ENCODE results near the gene POLRMT. TPM values are rescaled to one million over a fixed set of nuclear protein-coding genes. Genes with fewer than 3 reads are reported as not detected.
A peak's percentile ranks its signal among the peaks of the same experiment; 100 is the strongest.
"Not testable (repeated sequence)": the region's sequence is repeated elsewhere in the genome, so short reads cannot be mapped to it uniquely, and the experiment has no call there.

The POLRMT gene
- polyA plus RNA-seq, 3 donors = 54.6 to 68.8 (median 58.1) TPM

DNA sequence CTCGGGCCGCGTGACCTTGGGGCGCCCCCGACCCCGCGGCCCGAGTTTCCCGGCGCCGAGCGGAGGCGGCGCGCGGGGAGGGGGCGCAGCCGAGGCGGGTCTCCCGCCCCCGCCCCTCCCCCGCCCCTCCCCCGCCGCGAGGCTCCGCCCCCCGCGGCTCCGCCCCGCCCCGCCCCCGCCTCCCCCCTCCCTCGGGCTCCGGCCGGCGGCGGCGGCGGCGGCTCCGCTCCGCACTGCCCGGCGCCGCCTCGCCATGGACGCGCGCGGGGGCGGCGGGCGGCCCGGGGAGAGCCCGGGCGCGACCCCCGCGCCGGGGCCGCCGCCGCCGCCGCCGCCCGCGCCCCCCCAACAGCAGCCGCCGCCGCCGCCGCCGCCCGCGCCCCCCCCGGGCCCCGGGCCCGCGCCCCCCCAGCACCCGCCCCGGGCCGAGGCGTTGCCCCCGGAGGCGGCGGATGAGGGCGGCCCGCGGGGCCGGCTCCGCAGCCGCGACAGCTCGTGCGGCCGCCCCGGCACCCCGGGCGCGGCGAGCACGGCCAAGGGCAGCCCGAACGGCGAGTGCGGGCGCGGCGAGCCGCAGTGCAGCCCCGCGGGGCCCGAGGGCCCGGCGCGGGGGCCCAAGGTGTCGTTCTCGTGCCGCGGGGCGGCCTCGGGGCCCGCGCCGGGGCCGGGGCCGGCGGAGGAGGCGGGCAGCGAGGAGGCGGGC lies 43.5 kb downstream of the POLRMT start, which contains the start of gene HCN2:
TSS of gene HCN2 (plus strand) at position 189 of the 703 bp plus-strand sequence. CDS start at position 254, 65 bp downstream.
- DNase-seq (ENCODE audit: extremely low read depth in 1 of 11, low read depth in 9 of 11, low spot score in 4 of 11) = no peak

DNA sequence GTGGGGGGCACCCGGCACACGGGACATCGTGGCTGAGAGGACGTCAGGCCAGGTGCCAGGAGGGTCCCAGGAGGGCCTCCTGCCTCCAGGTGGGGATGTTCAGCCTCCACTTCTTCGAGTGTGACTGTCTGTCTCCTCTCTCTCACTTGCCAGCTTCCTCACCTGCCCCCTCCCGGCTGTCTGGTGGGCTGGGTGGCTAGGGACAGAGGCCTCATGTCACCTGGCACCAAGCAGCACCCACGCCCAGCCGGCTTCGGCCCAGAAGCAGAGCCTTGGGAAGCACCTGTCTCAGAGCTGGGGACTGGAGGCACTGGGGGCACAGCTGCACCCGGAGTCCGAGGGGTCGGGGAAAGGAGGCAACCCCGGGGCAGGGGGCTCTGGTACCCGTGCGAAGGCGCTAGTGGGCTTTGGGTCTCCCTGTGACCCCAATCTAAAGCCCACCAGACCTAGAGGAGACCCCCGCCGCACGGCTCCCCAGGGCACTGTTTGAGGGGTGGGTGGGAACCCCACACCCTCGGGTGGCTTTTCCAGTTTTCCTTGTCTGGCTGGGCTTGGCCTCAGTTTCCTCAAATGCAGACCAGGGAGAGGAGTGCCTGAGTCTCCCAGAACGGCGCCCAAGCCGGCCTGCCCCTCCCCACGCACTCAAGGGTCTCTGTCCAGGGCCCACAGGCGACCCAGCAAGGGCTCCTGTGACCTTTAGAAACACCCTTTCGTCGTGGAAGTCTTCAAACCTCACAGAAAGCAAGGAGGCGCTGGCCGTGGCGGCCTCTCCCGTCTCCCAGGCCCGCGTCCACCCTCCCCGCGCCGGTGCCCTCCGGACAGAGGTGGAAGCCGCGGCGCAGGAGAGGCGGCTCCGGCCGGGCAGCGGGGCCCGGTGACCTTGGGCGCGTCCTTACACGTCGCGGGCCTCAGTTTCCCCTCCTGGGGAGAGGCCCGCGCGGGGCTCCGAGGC lies 44.3 kb downstream of the POLRMT start:
- DNase-seq (ENCODE audit: extremely low read depth in 1 of 11, low read depth in 9 of 11, low spot score in 4 of 11) = no peak

DNA sequence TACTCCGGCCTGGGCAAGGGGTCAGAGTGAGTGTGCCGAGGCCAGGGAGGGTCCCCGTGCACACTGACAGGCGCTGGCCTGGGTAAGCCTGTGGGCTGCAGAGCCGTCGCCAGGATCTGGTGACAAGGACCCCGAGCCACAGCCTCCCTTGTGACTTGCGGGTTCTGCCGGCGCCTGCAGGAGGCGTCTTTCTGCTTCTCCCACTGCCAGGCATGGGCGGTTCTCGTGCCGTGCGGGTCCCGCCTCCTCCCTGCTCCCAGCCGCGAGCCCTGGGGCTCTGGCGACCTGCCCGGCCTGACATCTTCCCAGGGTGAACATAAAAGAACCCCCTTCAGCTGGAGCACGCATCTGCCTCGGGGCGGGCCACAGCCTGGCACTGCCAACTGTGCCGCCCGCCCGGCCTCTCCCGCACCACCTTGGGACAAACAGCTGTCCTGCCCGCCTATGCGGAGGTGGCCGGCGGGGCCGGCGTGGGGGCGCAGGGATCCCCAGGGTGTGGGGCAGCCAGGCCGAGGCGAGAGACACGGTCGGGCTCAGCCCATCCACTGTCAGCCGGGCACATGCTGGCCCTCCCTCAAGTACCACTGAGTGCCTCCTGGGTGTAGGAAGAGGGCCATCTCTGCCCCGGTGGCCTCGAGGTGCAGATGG lies 45.1 kb downstream of the POLRMT start:
- DNase-seq (ENCODE audit: extremely low read depth in 1 of 11, low read depth in 9 of 11, low spot score in 4 of 11) = peak in 2 of 11 donors; percentile 50 to 51

DNA sequence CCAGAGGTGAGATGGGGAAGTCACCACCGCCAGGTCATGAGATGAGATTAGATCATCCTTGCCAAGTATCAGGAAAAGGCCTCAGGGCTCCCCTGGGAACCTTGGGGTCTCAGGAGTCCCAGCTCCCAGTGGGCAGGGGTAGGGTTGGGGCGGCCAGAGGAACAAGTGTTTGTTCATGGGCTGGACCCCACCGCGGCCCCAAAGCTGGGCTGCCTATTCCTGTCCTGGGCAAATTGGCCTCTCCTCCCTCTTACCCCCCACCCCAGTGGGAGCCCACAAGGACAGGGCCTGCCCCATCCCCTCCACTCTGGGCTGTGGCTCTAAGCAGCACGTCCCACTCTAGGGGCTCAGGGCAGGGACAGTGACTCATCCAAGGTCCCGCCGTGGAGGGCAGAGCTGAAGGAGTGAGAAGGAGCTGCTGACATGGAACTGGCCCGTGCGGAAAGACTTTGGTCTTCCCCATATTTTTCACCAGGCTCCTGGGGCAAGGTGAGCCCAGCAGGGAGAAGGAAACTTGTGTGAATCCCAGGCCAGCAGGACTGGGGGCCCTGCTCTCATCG lies 47.7 kb downstream of the POLRMT start:
- no peak for DNase-seq (ENCODE audit: extremely low read depth in 1 of 11, low read depth in 9 of 11, low spot score in 4 of 11)

DNA sequence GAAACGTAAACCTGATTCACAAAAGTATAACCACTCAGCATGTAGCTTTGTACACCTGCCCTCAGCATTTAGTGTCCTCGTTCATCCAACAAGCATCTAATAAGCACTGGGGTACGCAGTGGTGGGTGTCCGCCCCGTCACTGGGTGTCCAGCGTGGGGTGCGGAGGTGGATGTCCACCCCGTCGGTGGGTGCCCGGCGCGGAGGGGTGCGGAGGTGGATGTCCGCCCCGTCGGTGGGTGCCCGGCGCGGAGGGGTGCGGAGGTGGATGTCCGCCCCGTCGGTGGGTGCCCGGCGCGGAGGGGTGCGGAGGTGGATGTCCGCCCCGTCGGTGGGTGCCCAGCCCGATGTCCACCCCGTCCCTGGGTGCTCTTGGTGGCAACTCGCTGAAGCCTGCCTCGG lies 48.2 kb downstream of the POLRMT start:
- not testable (repeated sequence) for DNase-seq (ENCODE audit: extremely low read depth in 1 of 11, low read depth in 9 of 11, low spot score in 4 of 11)

DNA sequence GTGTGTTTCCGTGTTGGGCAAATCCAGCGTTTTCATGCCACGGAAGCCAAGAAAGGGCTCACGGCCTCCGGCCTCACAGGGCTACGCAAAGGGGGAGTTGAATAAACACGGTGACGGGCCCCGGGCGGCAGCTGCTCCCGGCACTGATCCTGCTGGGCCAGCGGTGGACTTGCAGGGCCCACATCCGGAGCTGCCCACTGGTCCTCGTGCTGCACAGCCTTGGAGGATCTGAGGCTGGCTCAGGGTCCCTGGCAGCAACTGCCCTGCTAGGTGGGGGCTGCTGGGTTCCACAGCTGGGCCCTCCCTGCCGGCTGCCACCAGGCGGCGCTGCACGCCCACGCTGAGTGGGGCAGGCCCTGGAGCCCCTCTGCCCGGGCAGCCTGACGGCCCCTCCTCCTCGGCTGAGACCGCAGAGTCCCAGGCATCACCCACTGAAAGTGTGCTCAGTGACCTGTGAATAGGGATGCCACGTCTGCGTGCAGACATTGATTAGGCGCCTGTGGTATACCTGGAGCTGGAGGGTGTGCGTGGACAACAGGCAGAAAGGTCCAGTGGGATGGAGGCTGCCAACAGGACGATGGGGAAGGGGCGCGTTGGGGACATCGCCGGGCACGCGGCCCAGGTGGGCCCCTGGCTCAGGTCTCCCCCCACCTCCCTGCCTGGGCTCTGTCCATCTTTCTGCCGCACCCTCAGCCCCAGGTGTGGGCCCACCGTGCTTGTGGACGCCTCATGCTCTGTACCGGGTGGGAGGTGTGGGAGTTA lies 48.9 kb downstream of the POLRMT start:
- DNase-seq (ENCODE audit: extremely low read depth in 1 of 11, low read depth in 9 of 11, low spot score in 4 of 11) = peak in 3 of 11 donors; percentile 33 to 44 (median 44)

DNA sequence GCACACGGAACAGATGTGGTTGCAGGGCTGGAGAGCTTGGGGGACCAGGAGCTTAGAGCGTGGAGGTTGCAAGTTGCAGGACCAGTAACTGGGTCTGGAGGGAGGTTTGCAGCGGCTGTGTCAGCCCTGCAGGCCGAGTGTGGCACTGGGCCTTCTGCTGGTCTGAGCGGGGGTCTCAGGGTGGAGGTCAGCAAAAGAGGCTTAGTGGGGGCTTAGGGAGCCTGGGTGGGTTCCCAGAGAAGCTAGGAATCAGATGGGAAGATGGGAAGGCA lies 49.4 kb downstream of the POLRMT start:
- no peak for DNase-seq (ENCODE audit: extremely low read depth in 1 of 11, low read depth in 9 of 11, low spot score in 4 of 11)

DNA sequence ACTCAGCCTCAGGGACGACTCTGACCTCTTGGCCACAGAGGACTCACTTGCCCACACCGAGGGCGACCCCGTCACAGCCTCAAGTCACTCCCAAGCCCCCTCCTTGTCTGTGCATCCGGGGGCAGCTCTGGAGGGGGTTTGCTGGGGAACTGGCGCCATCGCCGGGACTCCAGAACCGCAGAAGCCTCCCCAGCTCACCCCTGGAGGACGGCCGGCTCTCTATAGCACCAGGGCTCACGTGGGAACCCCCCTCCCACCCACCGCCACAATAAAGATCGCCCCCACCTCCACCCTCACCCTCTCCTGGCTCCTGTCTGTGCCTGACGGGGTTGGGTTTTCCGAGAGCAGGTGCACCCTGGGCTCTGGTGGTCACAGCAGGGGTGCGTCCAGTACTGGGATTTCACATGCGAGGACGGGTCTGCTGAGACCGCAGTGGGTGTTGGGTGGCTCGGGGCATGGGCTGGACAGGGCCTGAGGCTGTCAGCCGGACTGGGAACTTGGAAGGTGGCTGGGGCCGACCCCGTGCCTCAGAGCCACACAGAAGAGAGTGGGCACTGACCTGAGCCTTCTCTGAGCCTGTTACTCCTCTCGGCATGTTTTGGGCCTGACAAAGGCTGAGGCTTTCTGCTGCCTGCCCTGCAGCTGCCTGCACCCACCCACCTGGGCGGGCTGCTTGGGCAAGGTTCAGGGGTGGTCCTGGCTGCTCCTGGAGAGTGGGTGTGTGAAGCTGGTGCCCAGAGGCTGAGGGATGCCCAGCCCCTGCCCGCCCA lies 50.0 kb downstream of the POLRMT start:
- DNase-seq (ENCODE audit: extremely low read depth in 1 of 11, low read depth in 9 of 11, low spot score in 4 of 11) = no peak

DNA sequence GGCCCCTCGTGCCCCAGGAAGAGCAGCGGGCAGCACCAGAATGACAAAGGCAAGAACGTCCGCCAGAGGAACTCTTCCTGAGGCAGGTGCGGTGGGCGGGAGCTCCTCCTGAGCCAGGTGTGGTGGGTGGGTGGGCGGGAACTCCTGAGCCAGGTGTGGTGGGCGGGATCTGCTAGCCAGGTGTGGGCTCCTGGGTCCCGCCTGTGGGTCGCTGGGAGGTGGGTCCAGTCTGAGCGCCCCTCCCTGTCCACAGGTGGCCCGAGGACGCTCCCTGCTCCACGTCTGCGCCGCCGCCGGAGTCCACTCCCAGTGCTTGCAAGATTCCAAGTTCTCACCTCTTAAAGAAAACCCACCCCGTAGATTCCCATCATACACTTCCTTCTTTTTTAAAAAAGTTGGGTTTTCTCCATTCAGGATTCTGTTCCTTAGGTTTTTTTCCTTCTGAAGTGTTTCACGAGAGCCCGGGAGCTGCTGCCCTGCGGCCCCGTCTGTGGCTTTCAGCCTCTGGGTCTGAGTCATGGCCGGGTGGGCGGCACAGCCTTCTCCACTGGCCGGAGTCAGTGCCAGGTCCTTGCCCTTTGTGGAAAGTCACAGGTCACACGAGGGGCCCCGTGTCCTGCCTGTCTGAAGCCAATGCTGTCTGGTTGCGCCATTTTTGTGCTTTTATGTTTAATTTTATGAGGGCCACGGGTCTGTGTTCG lies 50.7 kb downstream of the POLRMT start:
- no peak for DNase-seq (ENCODE audit: extremely low read depth in 1 of 11, low read depth in 9 of 11, low spot score in 4 of 11)

DNA sequence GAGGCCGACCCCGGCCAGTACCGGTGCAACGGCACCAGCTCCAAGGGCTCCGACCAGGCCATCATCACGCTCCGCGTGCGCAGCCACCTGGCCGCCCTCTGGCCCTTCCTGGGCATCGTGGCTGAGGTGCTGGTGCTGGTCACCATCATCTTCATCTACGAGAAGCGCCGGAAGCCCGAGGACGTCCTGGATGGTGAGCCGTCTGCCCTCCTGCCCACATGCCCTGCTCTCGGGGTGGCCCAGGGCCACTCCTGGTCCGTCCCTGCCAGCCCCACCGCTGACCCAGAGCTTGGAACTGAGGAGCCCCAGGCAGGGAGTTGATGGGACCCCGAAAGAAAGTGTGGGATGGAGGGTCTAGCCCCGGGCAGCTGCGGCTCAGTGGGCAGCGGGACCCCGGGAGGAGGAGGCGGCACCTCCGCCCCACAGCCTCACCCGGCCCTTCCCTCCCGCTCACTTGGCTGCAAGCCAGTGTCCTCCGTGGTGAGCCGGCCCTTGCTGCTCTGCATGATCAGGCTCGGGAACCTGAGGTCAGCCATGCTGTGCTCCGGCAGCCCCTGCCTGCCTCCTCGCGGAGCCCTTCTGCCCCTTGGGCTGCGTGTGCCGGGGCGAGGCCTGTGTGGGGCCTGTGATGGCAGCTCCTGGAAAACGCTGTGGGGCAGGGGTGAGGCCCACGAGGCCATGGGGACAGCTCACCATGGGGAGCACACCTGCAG lies 51.8 kb downstream of the POLRMT start:
- DNase-seq (ENCODE audit: extremely low read depth in 1 of 11, low read depth in 9 of 11, low spot score in 4 of 11) = no peak

DNA sequence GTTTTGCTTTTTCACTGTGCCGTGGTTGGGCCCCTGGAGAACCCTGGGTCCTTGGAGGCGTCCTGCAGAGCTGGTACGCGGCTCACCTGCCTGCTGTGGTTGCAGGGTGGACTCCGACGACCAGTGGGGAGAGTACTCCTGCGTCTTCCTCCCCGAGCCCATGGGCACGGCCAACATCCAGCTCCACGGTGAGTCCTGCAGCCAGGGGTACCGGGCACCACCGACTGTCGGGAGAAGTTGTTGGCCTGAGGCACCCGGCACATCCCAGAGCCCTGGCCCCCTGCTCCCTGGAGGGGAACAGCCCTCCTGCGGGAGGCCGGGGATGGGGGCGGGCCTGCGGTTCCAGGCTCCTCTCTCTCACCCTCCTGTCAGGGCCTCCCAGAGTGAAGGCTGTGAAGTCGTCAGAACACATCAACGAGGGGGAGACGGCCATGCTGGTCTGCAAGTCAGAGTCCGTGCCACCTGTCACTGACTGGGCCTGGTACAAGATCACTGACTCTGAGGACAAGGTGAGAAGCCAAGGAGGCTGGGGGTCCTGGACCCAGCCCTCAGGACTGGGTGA lies 53.0 kb downstream of the POLRMT start:
- DNase-seq (ENCODE audit: extremely low read depth in 1 of 11, low read depth in 9 of 11, low spot score in 4 of 11) = no peak

DNA sequence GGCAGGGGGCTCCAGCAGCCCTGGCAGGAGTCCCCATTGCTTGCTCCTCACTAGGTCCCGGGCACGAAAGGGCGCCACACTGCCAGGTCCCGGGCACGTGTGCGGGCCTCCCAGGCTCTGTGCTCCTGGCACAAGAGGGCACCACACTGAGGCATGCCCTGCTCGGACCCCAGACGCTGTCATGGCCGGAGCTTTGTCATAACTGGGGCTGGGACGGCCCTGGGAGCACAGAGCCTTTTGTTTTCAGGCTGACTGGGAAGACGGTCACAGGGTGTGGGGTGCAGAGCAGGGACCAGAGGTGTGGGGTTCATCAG lies 53.5 kb downstream of the POLRMT start:
- no peak for DNase-seq (ENCODE audit: extremely low read depth in 1 of 11, low read depth in 9 of 11, low spot score in 4 of 11)

DNA sequence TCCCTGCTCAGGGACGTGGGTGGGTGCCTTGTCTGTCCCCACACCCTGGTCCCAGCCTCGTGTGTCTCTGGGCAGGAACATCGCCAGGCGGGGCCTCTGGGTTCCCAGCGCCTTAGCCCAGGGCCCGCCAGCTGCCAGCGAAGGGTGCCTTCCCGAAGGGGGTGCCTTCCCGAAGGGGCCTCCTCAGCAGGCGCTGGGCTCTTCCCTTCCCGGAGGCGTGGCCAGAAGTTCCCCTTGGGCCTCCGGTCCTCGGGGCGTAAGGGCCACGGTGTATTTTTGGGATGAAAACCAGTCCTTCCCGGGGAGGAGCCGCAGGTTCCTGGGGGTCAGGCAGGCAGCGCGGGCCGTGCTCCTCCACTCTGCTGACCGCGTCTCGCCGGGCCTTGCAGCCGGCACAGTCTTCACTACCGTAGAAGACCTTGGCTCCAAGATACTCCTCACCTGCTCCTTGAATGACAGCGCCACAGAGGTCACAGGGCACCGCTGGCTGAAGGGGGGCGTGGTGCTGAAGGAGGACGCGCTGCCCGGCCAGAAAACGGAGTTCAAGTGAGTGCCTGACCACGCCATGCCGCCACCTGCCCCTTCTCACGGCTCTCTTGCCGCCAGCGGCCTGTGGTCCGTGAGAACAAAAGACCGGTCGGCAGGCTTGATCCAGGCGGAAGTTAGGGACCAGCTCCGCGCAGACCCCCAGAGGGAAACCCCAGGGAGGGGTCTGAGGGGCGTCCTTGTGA lies 54.1 kb downstream of the POLRMT start:
- DNase-seq (ENCODE audit: extremely low read depth in 1 of 11, low read depth in 9 of 11, low spot score in 4 of 11) = no peak

DNA sequence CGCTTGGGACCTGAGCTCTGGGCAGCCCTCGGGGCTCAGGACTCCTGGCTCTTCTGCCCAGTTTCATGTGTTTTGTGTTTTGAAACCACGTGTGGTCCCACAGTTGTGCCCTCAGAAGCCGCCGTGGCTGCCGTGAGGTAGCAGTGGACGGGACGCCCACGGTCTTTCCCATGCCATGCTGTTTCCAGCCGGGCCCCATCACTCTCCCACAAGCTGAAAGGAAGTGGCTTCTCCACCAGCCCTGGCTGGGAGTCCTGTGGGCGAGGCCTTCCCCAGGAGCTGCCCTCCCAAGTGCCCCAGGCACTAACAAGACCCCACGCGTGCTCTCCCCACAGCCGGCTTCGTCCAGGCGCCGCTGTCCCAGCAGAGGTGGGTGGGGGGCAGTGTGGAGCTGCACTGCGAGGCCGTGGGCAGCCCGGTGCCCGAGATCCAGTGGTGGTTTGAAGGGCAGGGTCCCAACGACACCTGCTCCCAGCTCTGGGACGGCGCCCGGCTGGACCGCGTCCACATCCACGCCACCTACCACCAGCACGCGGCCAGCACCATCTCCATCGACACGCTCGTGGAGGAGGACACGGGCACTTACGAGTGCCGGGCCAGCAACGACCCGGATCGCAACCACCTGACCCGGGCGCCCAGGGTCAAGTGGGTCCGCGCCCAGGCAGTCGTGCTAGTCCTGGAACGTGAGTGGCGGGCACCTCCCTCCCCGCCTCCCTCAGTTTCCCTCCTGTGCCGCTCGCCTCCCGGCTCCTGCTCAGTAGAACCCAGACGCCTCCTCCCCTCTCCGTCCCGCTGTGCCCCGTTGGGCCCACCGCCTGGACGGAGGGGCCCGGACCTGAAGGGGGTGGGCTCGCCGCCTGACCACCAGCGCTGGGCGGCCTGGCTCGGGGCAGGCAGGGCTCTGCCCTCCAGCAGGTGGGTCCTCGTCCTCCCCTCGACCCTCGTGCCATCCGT lies 55.6 kb downstream of the POLRMT start:
- DNase-seq (ENCODE audit: extremely low read depth in 1 of 11, low read depth in 9 of 11, low spot score in 4 of 11) = no peak

DNA sequence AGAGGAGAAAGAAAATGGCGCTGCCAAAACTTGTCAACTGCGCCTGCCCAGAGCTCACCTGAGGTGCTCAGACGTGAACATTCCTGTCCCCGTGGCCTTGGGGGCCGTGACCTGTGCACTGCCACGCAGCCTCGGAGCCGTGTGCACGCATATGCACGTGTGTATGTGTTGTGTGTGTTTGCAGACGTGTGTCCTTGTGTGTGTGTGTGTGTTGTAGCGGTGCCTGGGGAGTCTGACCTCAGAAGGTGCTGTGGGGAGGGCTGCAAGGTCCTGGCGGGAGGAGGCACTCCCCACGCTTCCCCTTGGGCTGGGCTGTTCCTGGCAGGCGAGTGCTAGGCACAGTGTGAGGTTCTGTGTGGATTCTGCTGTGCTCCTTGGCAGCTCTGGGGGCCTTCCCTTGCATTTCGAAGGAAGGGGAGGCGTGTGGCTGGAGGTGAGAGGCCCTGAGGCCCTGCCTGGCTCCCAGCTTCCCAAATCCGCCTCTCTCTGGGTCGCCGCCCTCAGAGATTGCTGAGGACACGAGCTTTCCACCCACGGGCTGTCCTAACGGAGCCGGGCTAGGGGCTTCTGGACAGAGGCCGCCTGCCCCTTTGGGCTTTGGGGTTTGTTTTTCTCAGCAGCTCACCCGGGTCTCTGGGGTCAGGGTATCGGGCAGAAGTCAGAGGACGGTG lies 56.4 kb downstream of the POLRMT start:
- no peak for DNase-seq (ENCODE audit: extremely low read depth in 1 of 11, low read depth in 9 of 11, low spot score in 4 of 11)

Measured in renal cortex interstitium (tissue), 11 donors.